Sigmoid colon (tissue), 4 donors: ENCODE measurements around the gene GRK6.

ENCODE experiments used
- CTCF ChIP-seq, 4 experiments: fragments of 450-650 bp in 3 of 4; fragments of 200-600 bp in 1 of 4; IDR thresholded peaks; one replicate each; pipeline ENCODE4 v1.5.1; 2016 to 2019; ENCODE audit warnings: antibody characterized with exemption in 4 of 4, mild to moderate bottlenecking in 3 of 4, moderate library complexity in 2 of 4
- EP300 ChIP-seq, 4 donors: sonication (generic); formaldehyde crosslinking; IDR thresholded peaks; one replicate each; pipeline ENCODE4 v1.6.1; 2017; ENCODE audit warnings: antibody characterized with exemption in 4 of 4

- no peak for TF ChIP-seq CTCF (IDR thresholded peaks at IDR 0.05)
- TF ChIP-seq EP300 (IDR thresholded peaks at IDR 0.05) = no peak
These were observed 7.4 kb upstream of the GRK6 start for GRCh38 chr5:177419046-177419445.
